H1 (cell line): ENCODE results near the gene COA3. TPM values are rescaled to one million over a fixed set of nuclear protein-coding genes. Genes with fewer than 3 reads are reported as not detected.

ENCODE experiments used
- JUND ChIP-seq: IDR thresholded peaks from 2 replicates; pipeline ENCODE4 v1.6.1; 2011; ENCODE audit warnings: mild to moderate bottlenecking, improper control_type of control experiment, low read length
- NANOG ChIP-seq: IDR thresholded peaks from 2 replicates; pipeline ENCODE4 v1.6.1; 2011; ENCODE audit warnings: low read length, low read depth, mild to moderate bottlenecking, inconsistent platforms; ENCODE audit not compliant: insufficient read depth, poor library complexity, severe bottlenecking
- RNF2 ChIP-seq: fragments of 200-900, 300-1000 bp; sonication (generic); IDR thresholded peaks from 2 replicates; pipeline ENCODE4 v1.7.1; 2016; ENCODE audit warnings: borderline replicate concordance, low read depth, mild to moderate bottlenecking, antibody characterized with exemption, low read length; ENCODE audit not compliant: poor library complexity, severe bottlenecking; ENCODE audit errors: missing control alignments
- RXRA ChIP-seq: IDR thresholded peaks from 2 replicates; pipeline ENCODE4 v1.6.1; 2011; ENCODE audit warnings: low read depth, mild to moderate bottlenecking, low read length, moderate library complexity; ENCODE audit not compliant: insufficient read depth
- SP4 ChIP-seq: IDR thresholded peaks from 2 replicates; pipeline ENCODE4 v1.6.1; 2012; ENCODE audit warnings: low read length, inconsistent platforms
- TBP ChIP-seq: IDR thresholded peaks from 2 replicates; pipeline ENCODE4 v1.6.1; 2011; ENCODE audit warnings: low read depth, low read length, improper control_type of control experiment
- polyA plus RNA-seq, 7 experiments: library from polyadenylated mRNA; depleted of rRNA in 3 of 7; stranded (reverse) in 5 of 7; unstranded in 2 of 7; fragments of >200 nt in 5 of 7; fragments of 200-250 nt in 2 of 7; gene quantifications; 1 replicate in 5 of 7; 2 replicates in 1 of 7; 4 replicates in 1 of 7; pipeline versions ENCODE4 v1.2.1 to v1.2.3, GENCODE V29; 2011 to 2013; ENCODE audit warnings: missing spikeins in 2 of 7, mixed read lengths in 2 of 7
- total RNA-seq: library from RNA; stranded (reverse); fragmentation: NEBNext Ultra II Directional; extraction: Animal tissue kit (Norgen Biotek cat#: 25700); gene quantifications from 2 replicates; pipeline ENCODE4 v1.2.1, GENCODE V29; 2021

Gene COA3
- total and polyA plus RNA-seq, 2 of the 8 experiments (the other 6 are each of a cell fraction or from before 2014, with no cell fraction given) = 68.4 to 143 TPM

DNA sequence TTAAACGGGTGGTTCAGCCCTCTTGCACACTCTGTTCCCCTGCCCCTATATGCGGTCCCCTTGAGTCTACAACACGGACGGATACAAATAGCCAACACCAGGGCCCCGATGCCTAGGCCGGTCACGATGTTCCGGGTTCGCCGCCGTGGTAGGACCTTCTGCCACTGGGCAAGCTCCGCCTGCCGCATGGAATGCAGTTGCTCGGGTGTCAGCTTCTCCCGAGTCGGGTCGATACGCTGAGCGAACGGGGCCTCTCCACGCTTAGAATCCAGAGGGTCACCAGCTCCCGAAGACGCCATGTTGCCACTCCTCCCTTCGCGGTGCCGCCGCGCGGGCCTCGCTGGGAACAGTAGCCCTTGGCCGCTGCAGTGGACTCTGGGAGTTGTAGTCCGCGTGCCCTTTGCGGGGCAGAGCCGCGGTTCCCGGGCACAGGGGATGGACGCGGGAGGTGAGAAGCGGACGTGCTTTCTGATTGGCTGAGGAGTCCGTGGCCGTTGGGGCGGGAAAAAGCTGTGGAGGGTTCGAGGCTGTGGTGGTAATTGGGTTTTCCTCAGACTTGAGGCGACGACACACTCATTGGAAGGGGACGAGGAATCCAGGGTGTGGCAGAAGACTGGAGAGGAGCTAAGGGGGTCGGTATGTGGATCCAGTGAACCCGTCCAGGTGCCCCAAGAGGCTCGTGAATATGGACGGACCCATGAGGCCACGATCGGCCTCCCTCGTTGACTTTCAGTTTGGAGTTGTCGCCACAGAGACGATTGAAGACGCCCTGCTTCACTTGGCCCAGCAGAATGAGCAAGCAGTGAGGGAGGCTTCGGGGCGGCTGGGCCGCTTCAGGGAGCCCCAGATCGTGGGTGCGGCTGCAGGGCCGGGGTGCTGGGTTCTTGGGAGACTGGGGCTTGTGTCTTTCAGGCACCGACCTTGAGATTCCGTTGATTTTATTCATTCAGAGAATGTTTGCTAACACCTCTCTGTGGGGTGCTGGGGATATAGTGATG lies at the start of gene COA3, which contains the start of gene CNTD1 (continued):
- TF ChIP-seq JUND (no peak), TBP (peak; percentile 62), NANOG (no peak), RNF2 (peak; percentile 73), RXRA (no peak), SP4 (no peak)
